ENCODE results near the gene ATP10A.

The ATP10A gene, protein sequence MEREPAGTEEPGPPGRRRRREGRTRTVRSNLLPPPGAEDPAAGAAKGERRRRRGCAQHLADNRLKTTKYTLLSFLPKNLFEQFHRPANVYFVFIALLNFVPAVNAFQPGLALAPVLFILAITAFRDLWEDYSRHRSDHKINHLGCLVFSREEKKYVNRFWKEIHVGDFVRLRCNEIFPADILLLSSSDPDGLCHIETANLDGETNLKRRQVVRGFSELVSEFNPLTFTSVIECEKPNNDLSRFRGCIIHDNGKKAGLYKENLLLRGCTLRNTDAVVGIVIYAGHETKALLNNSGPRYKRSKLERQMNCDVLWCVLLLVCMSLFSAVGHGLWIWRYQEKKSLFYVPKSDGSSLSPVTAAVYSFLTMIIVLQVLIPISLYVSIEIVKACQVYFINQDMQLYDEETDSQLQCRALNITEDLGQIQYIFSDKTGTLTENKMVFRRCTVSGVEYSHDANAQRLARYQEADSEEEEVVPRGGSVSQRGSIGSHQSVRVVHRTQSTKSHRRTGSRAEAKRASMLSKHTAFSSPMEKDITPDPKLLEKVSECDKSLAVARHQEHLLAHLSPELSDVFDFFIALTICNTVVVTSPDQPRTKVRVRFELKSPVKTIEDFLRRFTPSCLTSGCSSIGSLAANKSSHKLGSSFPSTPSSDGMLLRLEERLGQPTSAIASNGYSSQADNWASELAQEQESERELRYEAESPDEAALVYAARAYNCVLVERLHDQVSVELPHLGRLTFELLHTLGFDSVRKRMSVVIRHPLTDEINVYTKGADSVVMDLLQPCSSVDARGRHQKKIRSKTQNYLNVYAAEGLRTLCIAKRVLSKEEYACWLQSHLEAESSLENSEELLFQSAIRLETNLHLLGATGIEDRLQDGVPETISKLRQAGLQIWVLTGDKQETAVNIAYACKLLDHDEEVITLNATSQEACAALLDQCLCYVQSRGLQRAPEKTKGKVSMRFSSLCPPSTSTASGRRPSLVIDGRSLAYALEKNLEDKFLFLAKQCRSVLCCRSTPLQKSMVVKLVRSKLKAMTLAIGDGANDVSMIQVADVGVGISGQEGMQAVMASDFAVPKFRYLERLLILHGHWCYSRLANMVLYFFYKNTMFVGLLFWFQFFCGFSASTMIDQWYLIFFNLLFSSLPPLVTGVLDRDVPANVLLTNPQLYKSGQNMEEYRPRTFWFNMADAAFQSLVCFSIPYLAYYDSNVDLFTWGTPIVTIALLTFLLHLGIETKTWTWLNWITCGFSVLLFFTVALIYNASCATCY (N-terminal part only)

DNA sequence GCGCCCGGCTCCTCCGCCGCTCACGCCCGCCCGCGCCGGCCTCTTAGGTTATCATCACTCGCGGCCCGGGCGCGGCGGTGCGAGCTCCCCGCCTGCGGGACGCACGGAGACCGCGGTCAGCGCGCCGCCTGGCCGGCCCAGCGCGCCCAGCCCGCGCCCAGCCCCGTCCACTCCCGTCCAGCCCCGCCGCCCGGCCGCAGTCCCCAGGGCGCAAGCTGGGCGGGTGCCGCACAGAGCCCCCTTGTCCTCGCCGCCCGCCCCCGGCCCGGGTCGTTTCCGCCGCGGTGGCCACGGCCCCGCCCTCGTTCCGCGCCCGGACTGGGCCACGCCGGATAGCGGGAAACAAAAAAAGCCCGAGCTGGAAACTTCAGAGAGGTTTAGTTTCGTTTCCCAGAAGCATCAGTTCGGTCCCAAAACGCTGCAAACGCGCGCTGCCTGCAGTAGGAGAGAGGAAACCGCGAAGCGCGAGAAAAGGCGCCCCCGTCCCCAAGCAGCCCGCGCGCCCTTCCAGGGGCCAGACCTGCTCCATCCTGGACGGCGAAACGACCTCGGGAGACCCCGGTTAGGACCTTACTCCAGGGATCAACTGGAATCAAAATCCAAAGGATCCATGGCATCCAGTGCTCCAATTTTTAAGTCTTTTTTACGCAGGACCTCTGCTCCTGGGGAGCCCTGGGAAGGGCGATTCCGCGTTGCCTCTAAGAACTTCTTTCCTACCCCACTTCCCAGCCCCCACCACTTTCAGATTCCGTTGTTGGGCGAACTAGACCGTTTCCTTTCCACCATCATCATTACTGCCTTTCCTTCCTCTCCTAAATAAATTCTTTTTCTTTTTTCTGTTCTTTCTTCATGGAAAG lies at the start of gene ATP10A:
Gene ATP10A (minus strand): TSS at position 217 of the 857 bp plus-strand sequence. CDS start 231 bp downstream, outside the sequence.
- FAIRE-seq (no peak), DNase-seq (ENCODE audit: low spot score) (peak; percentile 8)

DNA sequence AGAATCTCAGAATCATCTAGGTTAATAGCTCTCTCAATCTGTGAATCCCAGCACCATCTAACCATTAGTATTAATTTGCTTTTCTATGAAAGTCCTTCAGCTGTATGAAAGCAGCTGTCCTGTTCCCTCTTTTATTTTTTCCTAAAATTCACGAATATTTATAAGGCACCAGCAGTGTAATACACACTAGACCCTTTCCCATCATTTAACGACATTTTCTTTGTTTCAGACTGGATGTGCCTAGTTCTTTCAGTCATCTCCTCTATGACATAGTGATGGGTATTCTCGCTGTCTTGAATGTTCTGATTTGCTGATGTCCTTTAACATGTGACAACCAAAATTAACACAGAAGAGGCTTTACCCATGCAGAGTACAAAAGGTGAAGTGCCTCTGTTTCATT lies 48.9 kb upstream of the ATP10A start:
- DNase-seq (ENCODE audit: low spot score) (no peak), FAIRE-seq (no peak)

DNA sequence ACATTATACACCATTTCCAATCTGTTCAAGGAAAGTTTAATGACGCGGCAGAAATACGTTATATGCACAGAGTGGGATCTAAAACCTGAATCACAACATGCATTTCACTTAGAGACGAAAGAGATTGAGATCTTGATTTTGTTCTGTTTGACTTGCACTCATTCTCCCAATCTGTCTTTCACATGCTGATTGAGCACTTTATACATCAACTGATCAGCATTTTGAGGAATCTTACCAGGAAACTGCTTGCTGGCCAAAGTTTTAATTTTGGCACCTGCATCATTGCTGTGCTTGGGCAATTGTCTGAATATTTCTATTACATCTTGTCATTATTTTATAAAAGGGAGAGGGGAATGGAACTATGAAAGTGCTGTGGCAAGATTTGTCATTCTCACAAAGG lies 47.7 kb upstream of the ATP10A start:
- no peak for FAIRE-seq
- no peak for DNase-seq (ENCODE audit: low spot score)

DNA sequence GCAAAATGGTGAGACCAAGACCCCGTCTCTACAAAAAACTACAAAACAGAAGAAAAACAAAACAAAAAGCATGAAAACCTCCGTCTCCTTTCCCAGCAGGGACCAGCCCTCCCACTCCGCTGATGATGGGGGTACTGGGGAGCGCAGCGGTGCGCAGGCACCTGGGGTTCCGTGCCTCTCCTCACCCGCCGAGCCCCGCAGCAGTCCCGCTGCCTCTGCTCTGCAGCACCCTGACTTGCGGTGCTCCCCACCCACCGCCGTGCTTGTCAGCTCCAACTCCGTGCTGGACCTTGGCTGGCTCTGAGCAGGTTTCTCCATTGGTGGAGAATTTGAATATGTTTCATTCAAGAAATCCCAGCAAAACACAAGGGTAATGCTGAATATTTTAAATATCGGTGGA lies 46.7 kb upstream of the ATP10A start:
- DNase-seq (ENCODE audit: low spot score) (no peak), FAIRE-seq (no peak)

DNA sequence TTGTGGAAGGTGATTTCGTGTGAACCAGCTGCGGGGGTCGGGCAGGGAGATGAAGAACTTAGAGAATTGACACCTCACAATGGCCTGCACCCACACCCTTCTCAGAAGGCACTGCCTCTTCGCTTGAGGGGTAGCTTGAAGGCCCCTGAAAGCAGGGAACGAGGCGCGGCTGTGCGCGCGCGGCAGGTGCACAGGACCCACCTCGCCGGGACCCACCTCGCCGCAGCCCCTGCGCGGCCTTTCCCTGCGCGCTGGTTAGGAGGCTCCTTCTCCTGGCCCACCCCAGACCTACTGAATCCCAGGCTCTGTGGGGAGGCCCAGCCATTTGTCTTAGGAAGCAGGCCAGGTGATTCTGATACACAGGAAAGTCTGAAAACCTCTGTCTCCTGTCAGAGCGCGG lies 46.2 kb upstream of the ATP10A start:
- FAIRE-seq: no peak
- DNase-seq (ENCODE audit: low spot score): no peak

DNA sequence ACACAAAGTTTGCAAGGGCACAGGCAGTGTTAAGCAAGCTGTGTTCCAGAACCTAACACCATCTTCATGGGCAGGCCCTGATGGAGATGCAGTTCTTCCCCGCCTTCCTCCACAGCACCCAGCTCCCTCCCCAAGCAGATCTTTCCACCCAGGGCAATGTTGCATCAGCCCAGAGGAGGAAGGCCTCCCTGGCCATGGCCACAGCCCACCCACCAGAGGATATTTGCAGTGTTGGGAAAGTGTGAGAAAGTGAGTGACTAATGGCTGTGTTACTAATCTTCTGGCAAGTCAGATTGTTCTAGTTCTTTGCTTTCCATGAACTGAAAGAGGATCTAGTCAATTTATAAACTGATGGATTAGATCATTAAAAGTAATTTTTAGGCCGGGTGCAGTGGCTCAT lies 42.0 kb upstream of the ATP10A start:
- peak; percentile 84 for DNase-seq (ENCODE audit: low spot score)
- peak; percentile 88 for FAIRE-seq

DNA sequence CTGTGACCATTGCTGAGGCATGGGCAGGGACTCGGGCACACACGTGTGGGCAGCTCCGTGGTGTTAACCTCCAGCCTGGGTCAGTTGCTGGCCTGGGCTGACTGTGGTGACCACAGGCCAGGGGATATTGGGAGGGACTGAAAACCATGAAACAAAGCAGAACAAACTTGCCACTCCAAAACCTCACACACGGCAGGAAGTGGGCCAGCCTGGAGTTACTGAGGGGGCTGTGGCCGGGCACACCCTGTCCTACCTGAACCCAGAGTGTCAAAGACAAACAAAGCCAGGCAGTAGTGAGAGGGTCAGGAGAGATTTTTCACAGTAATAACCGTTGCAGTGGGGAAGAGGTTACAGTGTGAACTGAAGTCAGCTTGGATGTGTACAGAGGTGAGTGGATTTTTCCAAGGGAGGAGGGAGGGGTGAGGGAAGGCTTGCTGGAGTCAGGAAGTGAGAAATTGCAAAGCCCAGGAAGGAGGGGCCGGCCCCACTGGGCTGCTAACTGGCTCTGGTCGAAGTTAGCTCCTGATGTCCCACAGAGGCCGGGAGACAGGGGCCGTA lies 40.0 kb upstream of the ATP10A start:
- peak; percentile 86 for DNase-seq (ENCODE audit: low spot score)
- peak; percentile 83 for FAIRE-seq

DNA sequence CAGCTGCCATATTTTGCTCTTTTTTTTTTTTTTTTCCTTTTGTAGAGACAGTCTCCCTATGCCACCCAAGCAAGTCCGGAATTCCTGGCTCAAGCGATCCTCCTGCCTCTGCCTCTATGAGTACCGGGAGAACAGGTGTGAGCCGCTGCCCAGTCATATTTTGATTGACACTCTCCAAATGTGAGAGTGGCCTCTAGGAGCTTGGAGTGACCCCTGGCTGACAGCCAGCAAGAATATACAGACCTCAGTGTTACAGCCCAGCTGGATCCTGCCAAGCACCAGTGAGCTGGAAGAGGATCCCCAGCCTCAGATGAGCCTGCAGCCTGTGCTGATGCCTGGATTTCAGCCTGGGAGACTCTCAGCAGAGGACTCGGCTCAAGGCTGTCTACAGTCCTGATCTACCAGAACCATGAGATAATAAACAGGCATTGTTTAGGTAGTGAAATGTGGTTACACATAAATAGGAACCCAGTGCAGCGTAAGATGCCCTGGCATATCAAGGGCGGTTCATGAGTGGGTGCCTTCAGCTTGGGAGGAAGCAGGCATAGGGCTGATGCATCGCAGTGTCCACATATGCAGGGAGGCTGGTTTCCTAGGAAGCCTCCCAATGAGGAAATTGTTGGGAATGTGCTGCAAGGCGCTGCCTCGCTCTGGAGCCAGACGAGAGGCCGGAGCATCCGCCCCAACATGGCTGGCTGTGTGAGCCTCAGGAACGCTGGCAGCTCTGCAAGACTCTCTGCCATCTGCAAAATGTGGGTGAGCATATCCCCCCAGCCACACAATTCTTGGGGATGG lies 38.9 kb upstream of the ATP10A start:
- no peak for DNase-seq (ENCODE audit: low spot score)
- FAIRE-seq: no peak

DNA sequence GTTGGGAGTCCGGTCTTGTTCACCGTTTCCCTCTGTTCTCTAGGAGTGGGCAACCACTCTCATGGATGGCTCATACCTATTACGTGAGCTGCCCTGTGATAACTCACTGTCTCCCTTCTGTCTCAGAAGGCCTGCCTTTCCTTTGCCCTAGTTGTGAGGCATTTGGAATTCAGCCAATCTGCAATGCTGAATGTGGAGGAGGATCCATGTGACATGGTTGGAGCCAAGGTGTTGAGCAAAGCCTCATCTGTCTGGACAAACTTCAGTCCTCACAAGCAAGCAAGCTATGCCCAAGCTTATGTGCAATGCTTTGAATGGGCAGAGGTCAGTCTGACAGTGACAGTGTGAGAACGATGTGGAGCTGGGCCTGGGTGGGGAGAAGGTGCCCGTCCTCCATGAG lies 37.8 kb upstream of the ATP10A start:
- FAIRE-seq (peak; percentile 89), DNase-seq (ENCODE audit: low spot score) (peak; percentile 93)

DNA sequence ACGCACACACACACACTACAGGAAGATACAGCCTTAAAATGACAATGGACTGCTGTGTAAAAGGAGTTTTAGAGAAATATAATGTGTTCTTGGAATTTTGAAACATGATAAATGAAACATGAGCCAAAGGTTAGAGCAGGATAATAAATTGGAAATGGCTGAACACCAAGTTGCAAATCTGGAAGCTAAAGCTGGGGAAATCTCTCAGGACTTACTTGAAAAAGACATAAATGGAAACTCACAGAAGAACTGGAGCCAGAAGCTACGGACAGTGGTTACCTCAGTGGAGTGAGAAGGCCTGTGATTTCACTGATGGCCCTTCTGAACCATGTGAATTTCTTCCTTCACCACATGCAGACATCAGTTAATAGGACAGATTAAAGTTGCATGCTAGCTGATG lies 37.3 kb upstream of the ATP10A start:
- FAIRE-seq: no peak
- no peak for DNase-seq (ENCODE audit: low spot score)

DNA sequence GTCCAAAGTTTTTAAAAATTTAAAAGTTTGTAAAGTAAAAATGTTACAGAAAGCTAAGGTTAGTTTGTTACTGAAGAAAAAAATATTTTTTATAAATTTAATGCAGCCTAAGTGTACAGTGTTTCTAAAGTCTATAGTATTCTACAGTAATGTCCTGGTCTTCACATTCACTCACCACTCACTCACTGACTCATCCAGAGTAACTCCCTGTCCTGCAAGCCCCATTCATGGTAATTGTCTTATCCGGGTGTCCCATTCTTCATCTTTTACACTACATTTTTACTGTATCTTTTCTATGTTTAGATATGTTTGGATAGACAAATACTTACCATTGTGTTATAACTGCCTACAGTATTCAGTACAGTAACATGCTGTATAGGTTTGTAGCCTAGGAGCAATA lies 36.7 kb upstream of the ATP10A start:
- DNase-seq (ENCODE audit: low spot score): peak; percentile 32
- FAIRE-seq: peak; percentile 82

DNA sequence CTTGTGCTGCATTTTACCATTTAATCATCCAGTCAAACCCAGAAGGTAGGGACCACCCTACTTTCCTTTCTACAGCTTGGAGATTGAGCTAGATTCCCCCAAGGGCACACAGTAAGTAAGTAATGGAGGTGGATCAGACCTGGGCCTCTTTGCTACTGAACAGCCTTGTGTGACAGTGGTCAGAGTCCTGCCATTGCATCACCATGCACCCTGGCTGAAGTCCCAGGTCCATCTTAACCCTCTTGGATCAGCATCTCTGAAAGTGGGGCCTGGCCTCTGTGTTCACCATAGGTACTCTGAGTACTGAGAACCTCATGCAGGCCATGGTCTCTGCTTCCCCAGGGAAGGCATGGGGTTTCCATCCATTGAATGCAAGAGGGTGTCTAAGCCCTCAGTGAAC lies 34.5 kb upstream of the ATP10A start:
- no peak for FAIRE-seq
- DNase-seq (ENCODE audit: low spot score): no peak

DNA sequence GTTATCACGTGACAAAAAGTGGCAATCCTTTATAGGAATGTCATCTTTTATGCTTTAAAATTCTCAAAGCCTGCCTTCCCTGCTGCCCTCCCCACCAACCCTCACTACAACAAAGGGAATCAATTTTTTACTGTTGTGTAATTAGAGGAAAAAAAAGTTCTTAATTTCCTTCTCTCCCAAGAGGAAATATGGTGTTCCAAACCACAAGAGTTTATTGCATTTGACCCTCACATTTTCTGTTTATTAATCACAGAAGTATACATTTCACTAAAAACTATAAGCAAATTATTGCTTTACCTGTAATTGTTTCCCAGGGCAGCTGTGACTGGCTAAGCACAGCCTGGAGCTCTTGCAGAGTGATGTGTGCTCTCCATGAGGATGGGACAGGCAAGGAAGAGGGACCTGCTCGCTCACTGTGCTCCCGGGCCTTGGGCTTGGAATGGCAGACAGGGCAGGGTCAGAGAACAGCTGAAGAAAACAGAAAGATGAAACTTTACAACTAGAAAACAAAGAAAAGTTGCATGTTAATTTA lies 31.3 kb upstream of the ATP10A start:
- FAIRE-seq: no peak
- DNase-seq (ENCODE audit: low spot score): no peak

DNA sequence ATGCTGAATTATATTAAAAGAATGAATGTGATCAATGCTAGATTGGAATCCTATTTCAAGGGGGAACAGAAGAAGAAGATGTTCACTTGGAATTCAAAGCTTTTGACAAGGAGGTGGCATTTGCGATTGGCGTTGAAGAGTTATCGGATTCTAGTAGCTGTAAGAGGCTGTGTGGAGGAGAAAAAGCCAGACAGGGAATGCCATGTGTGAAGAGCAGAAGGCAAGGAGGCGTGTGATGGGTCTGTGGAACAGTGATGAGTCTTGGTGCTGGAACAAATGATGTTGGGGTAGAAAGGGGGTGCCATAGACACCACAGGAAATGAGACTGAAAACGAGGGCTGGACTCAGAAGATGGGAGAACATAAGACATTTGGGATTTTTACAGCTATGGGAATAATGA lies 30.5 kb upstream of the ATP10A start:
- DNase-seq (ENCODE audit: low spot score) (no peak), FAIRE-seq (no peak)

DNA sequence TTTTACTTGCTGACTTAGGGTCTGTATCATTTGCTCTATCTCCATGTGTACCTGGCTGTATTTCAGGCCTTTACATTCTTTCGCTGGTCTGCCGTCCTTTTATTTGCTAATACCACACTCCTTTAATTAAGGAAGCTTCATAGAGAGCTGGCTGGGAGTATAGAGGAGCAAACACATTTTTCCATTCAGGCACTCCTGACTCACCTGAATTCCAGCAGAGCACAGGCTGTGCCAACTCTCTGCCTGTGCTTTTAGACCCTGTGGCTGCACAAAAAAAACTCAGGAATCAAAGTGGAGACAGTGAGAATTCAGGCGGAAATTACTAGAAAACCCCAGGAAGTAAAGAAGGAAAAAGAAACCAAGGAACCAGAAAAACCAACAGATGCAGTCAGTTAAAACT lies 29.0 kb upstream of the ATP10A start:
- FAIRE-seq (peak; percentile 85), DNase-seq (ENCODE audit: low spot score) (peak; percentile 63)

DNA sequence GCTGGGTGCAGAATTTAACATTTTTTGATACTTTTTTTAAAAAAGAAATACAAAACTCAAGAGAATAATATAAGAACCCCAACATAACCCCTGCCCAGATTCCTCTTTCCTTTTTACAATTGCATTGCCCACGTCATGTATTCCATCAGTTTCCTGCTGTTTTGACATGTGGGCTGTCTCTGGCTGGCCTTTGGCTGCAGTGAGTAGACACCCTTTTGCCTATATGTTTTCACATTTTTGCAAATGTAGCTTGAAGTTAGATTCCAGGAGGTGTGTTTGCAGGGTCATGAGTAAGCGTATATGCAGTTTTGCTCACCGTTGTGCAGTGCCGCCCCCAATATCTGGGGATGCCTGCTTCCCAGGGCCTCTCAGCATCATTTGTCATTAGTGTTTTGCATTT lies 28.0 kb upstream of the ATP10A start:
- no peak for FAIRE-seq

DNA sequence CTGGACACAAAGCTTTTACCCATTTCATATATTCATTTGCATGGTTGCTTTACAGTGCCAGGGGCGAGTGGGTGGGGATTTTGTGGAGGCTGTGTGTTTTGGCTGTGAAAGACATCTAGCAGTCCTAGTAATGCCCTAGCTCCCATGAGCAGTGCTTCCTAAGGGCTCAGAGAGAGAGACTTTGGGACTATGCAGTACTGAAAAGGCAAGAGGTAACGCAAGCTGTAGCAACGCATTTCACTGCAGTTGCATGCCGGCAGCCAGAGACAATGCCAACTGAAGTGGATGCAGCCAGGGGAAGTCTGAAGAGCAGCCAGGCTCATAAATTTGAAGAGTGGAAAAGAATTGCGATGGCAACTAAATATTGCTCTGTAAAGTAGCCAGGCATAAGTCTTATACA lies 27.4 kb upstream of the ATP10A start:
- DNase-seq (ENCODE audit: low spot score): no peak
- no peak for FAIRE-seq

More for the DNA sequence above, 28.0 kb upstream of the ATP10A start:
- DNase-seq (ENCODE audit: low spot score): no peak

DNA sequence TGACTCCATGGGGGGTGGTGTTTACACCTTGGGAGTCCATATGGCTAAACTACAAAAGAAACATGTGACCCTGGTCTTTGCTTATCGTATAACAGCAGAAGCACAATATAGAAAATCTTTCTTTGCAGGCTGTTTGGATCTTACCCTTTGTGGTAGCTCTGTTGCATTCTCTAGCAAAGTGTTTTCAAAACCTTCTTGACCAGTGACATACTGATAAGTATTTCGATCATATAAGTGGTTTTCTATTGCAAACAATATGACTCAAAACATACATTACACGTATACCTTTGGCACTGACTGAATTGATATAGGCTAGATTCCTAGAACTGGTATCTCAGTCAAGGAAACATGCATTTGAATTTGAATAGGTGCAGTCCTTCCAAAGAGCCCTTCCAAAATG lies 24.7 kb upstream of the ATP10A start:
- DNase-seq (ENCODE audit: low spot score) (no peak), FAIRE-seq (no peak)

DNA sequence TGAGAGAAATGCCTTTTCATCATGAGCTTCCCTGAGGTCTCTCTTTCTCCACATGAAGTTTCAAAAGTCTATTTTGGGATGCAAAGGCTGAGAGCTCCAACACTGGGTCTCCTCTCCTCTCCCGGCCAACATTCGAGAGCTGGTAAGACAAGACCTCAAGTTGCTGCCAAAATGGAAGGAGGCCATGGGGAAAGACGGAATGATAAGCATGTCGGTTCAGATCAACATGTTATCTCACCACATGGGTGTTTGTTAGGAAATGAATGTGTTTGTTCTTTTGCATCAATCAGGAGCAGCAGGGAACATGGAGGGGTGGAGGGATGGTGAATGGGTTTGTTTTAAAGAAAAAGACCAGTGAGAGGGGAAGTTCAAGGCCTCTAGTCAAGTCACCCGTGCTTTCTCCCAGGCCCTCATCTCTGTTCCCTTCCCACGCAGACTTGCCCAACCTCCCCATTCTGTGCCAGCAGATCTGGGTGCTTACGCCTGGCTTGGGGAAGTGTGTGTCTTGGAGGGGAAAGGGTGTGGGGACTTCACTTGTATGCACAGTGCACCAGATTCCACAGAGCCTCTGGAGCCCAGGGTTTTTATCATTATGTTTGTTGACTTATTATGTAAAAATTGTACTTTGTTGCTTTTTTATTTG lies 23.5 kb upstream of the ATP10A start:
- DNase-seq (ENCODE audit: low spot score) (no peak), FAIRE-seq (no peak)

Data from RCC 7860 (cell line).